ENCODE measurements around the gene ADIPOR1.

ADIPOR1 gene

DNA sequence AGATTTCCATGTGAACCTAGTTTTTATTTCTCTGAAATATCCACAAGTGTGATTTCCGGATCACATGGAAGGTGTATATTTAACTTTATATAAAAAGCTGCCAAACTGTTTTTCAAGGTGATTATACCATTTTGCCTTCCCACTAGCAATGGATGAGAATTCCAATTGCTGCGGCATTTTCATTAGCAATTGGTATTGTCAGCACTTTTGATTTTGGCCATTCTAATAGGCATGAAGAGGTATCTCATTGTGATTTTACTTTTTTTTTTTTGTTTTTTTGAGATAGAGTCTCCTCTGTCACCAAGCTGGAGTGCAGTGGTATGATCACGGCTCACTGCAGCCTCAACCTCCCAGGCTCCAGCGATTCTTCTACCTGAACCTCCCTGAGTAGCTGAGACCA is 13.9 kb upstream of the ADIPOR1 start:
- peaks cover 0 to 4% of the 10 kb centered on the region in 2 donors for H3K27me3 ChIP-seq (ENCODE audit: control insufficient read depth in 2 of 2, insufficient read depth in 2 of 2, low read length in 2 of 2)
- H3K4me1 ChIP-seq (ENCODE audit: control insufficient read depth in 2 of 2, insufficient read depth in 2 of 2, low read length in 2 of 2) = peaks cover 5 to 11% of the 10 kb centered on the region in 2 donors
- H3K36me3 ChIP-seq (ENCODE audit: control insufficient read depth in 2 of 2, insufficient read depth in 2 of 2, low read length in 2 of 2) = no peaks in the 10 kb centered on the region
- no peak overlapping the region for H3K27ac ChIP-seq (ENCODE audit: low read depth in 2 of 2, low read length in 2 of 2)
- no peak overlapping the region for H3K4me3 ChIP-seq (ENCODE audit: low read length in 2 of 2)
- H3K9me3 ChIP-seq (ENCODE audit: control insufficient read depth in 2 of 2, low read length in 2 of 2) = no peaks in the 10 kb centered on the region
- no peak overlapping the region for H3K9ac ChIP-seq (ENCODE audit: low read depth in 1 of 2, low read length in 2 of 2)

DNA sequence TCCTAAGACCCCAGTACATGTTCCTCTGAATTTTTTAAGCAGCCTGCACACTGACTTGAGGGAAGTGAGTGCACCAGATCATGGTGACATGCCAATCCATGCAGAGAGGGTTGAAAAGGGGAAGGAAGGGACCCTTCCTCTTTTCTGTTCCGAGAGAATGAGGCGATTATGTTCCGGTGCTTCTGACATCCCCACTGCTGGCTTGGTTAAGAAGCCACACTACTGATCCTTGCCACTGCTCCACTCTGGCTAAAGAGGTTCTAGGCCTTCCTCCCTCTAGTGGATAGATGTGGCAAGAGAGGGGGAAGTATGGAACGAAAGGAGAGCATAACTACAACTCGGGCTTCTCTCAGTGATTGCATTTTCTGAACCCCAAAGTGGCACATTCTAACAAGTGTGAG is 10.8 kb upstream of the ADIPOR1 start:
- Histone ChIP-seq H3K36me3 (ENCODE audit: control insufficient read depth in 2 of 2, insufficient read depth in 2 of 2, low read length in 2 of 2) (peaks cover 5 to 6% of the 10 kb centered on the region in 2 donors), H3K4me3 (ENCODE audit: low read length in 2 of 2) (no peak overlapping the region), H3K27ac (ENCODE audit: low read depth in 2 of 2, low read length in 2 of 2) (peak overlapping the region in 1 of 2 donors; percentile 12), H3K9me3 (ENCODE audit: control insufficient read depth in 2 of 2, low read length in 2 of 2) (no peaks in the 10 kb centered on the region), H3K4me1 (ENCODE audit: control insufficient read depth in 2 of 2, insufficient read depth in 2 of 2, low read length in 2 of 2) (peaks cover 13 to 17% of the 10 kb centered on the region in 2 donors), H3K9ac (ENCODE audit: low read depth in 1 of 2, low read length in 2 of 2) (no peak overlapping the region), H3K27me3 (ENCODE audit: control insufficient read depth in 2 of 2, insufficient read depth in 2 of 2, low read length in 2 of 2) (no peaks in the 10 kb centered on the region)

DNA sequence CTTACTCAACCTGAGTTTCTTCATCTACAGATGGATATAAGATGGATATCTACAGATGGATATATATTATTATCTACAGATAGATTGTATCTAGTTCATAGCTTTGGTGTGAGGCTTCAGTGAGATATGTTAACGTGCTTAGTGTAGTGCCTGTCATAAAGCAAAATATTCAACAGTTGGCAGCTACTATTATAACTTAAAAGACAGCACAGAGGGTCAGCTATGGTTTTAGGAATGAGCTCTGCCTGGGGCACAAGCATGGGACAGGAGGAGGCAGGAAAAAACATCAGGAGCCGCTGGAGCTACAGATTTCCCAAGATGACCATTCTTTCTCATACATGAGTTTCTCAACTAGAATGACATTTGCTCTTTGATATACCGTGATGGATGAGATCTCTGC is 10.2 kb upstream of the ADIPOR1 start:
- H3K9me3 ChIP-seq (ENCODE audit: control insufficient read depth in 2 of 2, low read length in 2 of 2) = no peaks in the 10 kb centered on the region
- no peak overlapping the region for H3K9ac ChIP-seq (ENCODE audit: low read depth in 1 of 2, low read length in 2 of 2)
- H3K36me3 ChIP-seq (ENCODE audit: control insufficient read depth in 2 of 2, insufficient read depth in 2 of 2, low read length in 2 of 2) = peaks cover 6 to 8% of the 10 kb centered on the region in 2 donors
- H3K4me3 ChIP-seq (ENCODE audit: low read length in 2 of 2) = peak overlapping the region in 1 of 2 donors; percentile 80
- peak overlapping the region; percentile 10 to 12 for H3K27ac ChIP-seq (ENCODE audit: low read depth in 2 of 2, low read length in 2 of 2)
- H3K4me1 ChIP-seq (ENCODE audit: control insufficient read depth in 2 of 2, insufficient read depth in 2 of 2, low read length in 2 of 2) = peaks cover 13 to 17% of the 10 kb centered on the region in 2 donors
- H3K27me3 ChIP-seq (ENCODE audit: control insufficient read depth in 2 of 2, insufficient read depth in 2 of 2, low read length in 2 of 2) = no peaks in the 10 kb centered on the region

DNA sequence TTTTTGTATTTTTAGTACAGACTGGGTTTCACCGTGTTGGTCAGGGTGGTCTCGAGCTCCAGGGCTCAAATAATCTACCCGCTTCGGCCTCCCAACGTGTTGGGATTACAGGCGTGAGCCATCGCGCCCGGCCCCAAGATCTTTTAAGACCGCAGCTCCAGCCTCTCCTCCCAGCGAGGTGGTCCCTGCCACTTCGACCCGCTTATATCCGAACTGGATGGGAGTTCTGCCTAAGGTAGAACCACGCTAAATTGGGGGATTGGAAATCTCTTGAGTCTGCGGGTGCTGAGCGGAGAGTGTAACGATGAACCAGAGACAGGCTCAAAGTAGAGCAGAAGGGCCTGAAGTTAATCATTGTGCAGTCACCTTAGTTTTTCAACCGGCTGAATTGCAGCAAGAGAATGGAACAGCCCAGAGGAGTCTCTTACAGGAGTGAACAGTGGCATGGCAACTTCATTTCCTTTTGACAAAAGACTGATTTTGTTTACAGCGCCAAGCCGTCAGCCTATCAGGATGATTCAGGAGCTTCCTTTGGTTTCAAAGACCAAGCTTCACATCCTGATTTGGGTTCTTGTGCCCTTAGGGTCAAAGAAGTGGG is 9.7 kb upstream of the ADIPOR1 start:
- H3K9me3 ChIP-seq (ENCODE audit: control insufficient read depth in 2 of 2, low read length in 2 of 2) = no peaks in the 10 kb centered on the region
- H3K27ac ChIP-seq (ENCODE audit: low read depth in 2 of 2, low read length in 2 of 2) = peak overlapping the region; percentile 51 to 52
- peaks cover 10 to 11% of the 10 kb centered on the region in 2 donors for H3K36me3 ChIP-seq (ENCODE audit: control insufficient read depth in 2 of 2, insufficient read depth in 2 of 2, low read length in 2 of 2)
- peak overlapping the region; percentile 74 to 80 for H3K4me3 ChIP-seq (ENCODE audit: low read length in 2 of 2)
- peak overlapping the region; percentile 60 to 80 for H3K9ac ChIP-seq (ENCODE audit: low read depth in 1 of 2, low read length in 2 of 2)
- peaks cover 13 to 17% of the 10 kb centered on the region in 2 donors for H3K4me1 ChIP-seq (ENCODE audit: control insufficient read depth in 2 of 2, insufficient read depth in 2 of 2, low read length in 2 of 2)
- H3K27me3 ChIP-seq (ENCODE audit: control insufficient read depth in 2 of 2, insufficient read depth in 2 of 2, low read length in 2 of 2) = no peaks in the 10 kb centered on the region

DNA sequence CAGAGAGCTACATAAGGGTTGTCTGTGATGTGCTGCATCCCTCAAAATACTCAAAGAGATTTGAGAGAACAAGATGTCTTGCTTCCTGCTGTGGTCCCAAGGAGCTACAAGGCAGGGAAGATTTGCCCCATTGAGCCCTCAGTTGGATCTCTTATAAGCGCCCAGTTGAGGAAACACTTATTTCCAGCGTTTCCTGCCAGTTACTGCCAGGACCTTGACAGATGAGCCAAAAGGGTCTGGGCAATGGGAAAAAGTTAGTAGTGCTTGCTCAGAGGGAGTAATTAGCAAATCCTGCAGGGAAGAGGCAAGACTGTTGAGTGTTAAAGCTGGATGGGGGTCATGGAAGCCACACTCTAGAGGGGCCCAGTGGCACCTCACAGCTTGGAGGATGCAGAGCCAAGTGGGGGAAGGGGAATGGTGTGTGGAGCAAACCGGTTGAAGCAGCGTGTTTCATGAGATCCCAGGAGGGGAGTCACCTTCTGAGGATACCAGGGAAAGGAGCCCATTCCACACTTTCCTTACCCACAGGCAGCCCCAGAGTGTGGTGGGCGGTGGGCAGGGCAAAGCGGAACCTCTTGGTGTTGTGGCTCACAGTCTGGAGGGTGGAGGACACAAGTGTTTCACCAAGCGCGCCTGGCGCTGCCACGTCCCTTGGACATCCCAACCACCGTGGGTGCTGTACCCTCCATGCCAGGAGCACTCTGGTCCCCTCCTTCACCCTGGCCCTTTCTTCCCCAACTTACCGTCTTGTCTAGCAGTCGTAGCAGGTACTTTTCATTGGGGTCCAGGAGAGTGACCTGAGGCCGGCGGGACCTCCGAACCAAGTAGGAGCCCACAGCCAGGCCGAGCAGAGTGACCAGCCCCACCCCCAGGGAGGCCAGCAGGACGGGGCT is 8.1 kb upstream of the ADIPOR1 start:
- Histone ChIP-seq H3K9ac (ENCODE audit: low read depth in 1 of 2, low read length in 2 of 2) (peak overlapping the region; percentile 81 to 90), H3K27me3 (ENCODE audit: control insufficient read depth in 2 of 2, insufficient read depth in 2 of 2, low read length in 2 of 2) (no peaks in the 10 kb centered on the region), H3K4me3 (ENCODE audit: low read length in 2 of 2) (peak overlapping the region; percentile 74 to 89), H3K4me1 (ENCODE audit: control insufficient read depth in 2 of 2, insufficient read depth in 2 of 2, low read length in 2 of 2) (peaks cover 13 to 17% of the 10 kb centered on the region in 2 donors), H3K27ac (ENCODE audit: low read depth in 2 of 2, low read length in 2 of 2) (peak overlapping the region; percentile 79 to 86), H3K9me3 (ENCODE audit: control insufficient read depth in 2 of 2, low read length in 2 of 2) (no peaks in the 10 kb centered on the region), H3K36me3 (ENCODE audit: control insufficient read depth in 2 of 2, insufficient read depth in 2 of 2, low read length in 2 of 2) (peaks cover 20 to 24% of the 10 kb centered on the region in 2 donors)

DNA sequence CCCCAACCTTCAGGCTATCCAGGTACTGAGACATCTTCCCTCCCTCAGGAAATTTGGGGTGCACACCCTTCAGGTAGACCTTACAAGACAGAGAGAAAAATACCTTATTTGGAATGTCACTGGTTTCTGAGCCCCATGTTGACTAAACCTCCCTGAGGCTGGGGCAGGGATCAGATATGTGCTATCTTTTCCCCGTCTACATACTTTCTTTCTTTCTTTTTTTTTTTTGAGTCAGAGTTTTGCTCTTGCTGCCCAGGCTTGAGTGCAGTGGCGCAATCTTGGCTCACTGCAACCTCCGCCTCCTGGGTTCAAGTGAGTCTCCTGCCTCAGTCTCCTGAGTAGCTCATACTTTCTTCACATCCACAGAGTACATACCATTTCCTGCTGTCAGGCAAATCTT is 7.3 kb upstream of the ADIPOR1 start:
- Histone ChIP-seq H3K9ac (ENCODE audit: low read depth in 1 of 2, low read length in 2 of 2) (no peak overlapping the region), H3K27ac (ENCODE audit: low read depth in 2 of 2, low read length in 2 of 2) (no peak overlapping the region), H3K9me3 (ENCODE audit: control insufficient read depth in 2 of 2, low read length in 2 of 2) (no peaks in the 10 kb centered on the region), H3K36me3 (ENCODE audit: control insufficient read depth in 2 of 2, insufficient read depth in 2 of 2, low read length in 2 of 2) (peaks cover 20 to 27% of the 10 kb centered on the region in 2 donors), H3K4me1 (ENCODE audit: control insufficient read depth in 2 of 2, insufficient read depth in 2 of 2, low read length in 2 of 2) (peaks cover 13 to 17% of the 10 kb centered on the region in 2 donors), H3K27me3 (ENCODE audit: control insufficient read depth in 2 of 2, insufficient read depth in 2 of 2, low read length in 2 of 2) (no peaks in the 10 kb centered on the region), H3K4me3 (ENCODE audit: low read length in 2 of 2) (no peak overlapping the region)

DNA sequence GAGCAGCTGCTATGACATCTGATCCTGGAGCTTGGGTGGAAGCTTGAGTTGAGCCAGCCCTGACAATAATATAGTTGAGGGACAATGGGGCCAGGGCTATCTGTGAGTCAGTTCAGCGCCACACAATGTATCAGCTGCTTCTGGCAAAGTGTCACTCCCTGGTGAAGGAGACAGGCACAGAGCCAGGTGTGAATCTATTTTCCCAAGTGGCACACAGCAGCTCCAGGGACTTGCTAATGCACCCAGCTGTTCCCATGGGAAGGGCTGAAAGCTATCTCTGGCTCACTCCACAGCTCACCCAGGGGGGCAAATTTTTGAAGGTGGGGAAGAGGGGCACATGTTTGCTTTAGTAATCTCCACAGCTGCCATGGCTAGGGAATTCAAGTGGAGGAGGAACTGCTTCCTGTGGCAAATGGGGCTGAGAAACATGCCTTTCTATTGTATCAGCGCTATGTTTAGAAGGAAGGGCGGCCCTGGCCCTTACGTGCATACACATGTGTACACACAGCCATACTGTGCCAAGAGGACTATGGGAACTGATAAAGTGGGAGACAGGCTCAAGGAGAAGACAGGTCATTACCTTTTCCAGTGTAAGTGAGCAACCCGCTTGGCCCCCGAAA is 6.8 kb upstream of the ADIPOR1 start:
- H3K27me3 ChIP-seq (ENCODE audit: control insufficient read depth in 2 of 2, insufficient read depth in 2 of 2, low read length in 2 of 2) = no peaks in the 10 kb centered on the region
- H3K36me3 ChIP-seq (ENCODE audit: control insufficient read depth in 2 of 2, insufficient read depth in 2 of 2, low read length in 2 of 2) = peaks cover 20 to 27% of the 10 kb centered on the region in 2 donors
- no peak overlapping the region for H3K4me3 ChIP-seq (ENCODE audit: low read length in 2 of 2)
- no peaks in the 10 kb centered on the region for H3K9me3 ChIP-seq (ENCODE audit: control insufficient read depth in 2 of 2, low read length in 2 of 2)
- peaks cover 13 to 17% of the 10 kb centered on the region in 2 donors for H3K4me1 ChIP-seq (ENCODE audit: control insufficient read depth in 2 of 2, insufficient read depth in 2 of 2, low read length in 2 of 2)
- no peak overlapping the region for H3K27ac ChIP-seq (ENCODE audit: low read depth in 2 of 2, low read length in 2 of 2)
- H3K9ac ChIP-seq (ENCODE audit: low read depth in 1 of 2, low read length in 2 of 2) = no peak overlapping the region

DNA sequence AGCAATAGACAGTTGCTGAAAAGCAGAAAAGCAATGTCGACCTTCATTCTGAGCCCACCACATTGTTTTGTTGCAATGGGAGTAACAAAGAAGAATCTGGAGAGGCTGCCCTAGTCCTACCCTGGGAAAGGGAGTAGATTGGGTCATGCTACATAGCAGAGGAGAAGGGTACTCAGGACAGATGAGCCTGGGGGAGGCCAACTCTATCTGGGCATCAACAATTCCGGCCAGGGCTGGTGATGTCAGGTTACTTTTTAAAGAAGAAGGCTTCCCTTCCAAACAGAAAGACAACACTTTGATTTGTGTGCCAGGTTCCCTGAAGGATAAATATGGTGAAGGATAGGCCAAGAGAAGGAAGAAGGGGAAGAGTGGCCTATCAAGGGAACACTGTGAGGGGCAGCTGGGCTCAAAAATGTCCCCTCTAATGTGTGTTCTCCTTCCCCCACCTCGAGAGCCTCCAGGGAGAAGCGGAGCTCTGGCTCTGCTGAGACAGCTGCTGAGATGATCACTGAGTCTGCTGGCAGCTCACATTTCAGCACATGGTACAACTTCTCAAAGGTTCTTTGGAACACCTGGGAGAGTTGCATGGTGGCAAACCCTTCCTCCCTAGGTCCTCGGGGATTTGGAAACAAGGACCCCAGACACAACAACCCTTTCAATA is 3.2 kb upstream of the ADIPOR1 start:
- Histone ChIP-seq H3K4me1 (ENCODE audit: control insufficient read depth in 2 of 2, insufficient read depth in 2 of 2, low read length in 2 of 2) (peaks cover 12 to 15% of the 10 kb centered on the region in 2 donors), H3K4me3 (ENCODE audit: low read length in 2 of 2) (no peak overlapping the region), H3K27ac (ENCODE audit: low read depth in 2 of 2, low read length in 2 of 2) (no peak overlapping the region)

DNA sequence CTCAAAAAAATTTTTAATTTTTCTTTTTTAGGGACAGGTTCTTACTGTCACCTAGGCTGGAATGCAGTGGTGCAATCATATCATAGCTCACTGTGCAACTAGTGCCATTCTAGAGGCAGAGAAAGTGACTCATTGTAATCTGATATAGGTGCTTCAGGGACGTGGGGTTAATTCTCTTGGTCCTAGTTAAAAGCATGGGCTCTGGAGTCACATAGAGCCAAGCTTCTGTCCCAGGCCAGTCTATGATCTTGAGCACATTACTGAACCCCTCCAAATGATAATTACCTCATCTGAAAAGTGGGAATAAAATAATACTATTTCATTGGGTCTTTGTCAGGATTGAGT is 1.1 kb upstream of the ADIPOR1 start:
- no peak overlapping the region for H3K9ac ChIP-seq (ENCODE audit: low read depth in 1 of 2, low read length in 2 of 2)
- no peak overlapping the region for H3K27ac ChIP-seq (ENCODE audit: low read depth in 2 of 2, low read length in 2 of 2)
- no peaks in the 10 kb centered on the region for H3K9me3 ChIP-seq (ENCODE audit: control insufficient read depth in 2 of 2, low read length in 2 of 2)
- H3K4me3 ChIP-seq (ENCODE audit: low read length in 2 of 2) = no peak overlapping the region
- no peaks in the 10 kb centered on the region for H3K27me3 ChIP-seq (ENCODE audit: control insufficient read depth in 2 of 2, insufficient read depth in 2 of 2, low read length in 2 of 2)
- peaks cover 10 to 12% of the 10 kb centered on the region in 2 donors for H3K4me1 ChIP-seq (ENCODE audit: control insufficient read depth in 2 of 2, insufficient read depth in 2 of 2, low read length in 2 of 2)
- H3K36me3 ChIP-seq (ENCODE audit: control insufficient read depth in 2 of 2, insufficient read depth in 2 of 2, low read length in 2 of 2) = peaks cover 14 to 26% of the 10 kb centered on the region in 2 donors

More for the DNA sequence above, 3.2 kb upstream of the ADIPOR1 start:
- H3K9ac ChIP-seq (ENCODE audit: low read depth in 1 of 2, low read length in 2 of 2) = no peak overlapping the region
- no peaks in the 10 kb centered on the region for H3K9me3 ChIP-seq (ENCODE audit: control insufficient read depth in 2 of 2, low read length in 2 of 2)
- H3K36me3 ChIP-seq (ENCODE audit: control insufficient read depth in 2 of 2, insufficient read depth in 2 of 2, low read length in 2 of 2) = peaks cover 20 to 27% of the 10 kb centered on the region in 2 donors
- no peaks in the 10 kb centered on the region for H3K27me3 ChIP-seq (ENCODE audit: control insufficient read depth in 2 of 2, insufficient read depth in 2 of 2, low read length in 2 of 2)
